ENCODE results near the gene BAHCC1.

DNA sequence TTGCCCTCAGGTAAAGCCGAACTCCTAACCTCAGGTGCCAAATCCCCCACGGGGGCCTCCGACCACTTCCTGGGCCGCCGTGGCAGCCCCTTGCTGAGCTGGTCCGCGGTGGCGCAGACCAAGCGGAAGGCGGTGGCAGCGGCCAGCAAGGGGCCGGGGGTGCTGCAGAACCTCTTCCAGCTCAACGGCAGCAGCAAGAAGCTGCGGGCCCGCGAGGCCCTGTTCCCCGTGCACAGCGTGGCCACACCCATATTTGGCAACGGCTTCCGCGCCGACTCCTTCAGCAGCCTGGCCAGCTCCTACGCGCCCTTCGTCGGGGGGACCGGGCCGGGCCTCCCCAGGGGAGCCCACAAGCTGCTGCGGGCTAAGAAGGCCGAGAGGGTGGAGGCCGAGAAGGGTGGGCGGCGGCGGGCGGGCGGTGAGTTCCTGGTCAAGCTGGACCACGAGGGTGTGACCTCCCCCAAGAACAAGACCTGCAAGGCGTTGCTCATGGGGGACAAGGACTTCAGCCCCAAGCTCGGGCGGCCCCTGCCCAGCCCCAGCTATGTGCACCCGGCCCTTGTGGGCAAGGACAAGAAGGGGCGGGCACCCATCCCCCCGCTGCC is 65.7 kb downstream of the BAHCC1 start:
- TF ChIP-seq, protein P1, sequence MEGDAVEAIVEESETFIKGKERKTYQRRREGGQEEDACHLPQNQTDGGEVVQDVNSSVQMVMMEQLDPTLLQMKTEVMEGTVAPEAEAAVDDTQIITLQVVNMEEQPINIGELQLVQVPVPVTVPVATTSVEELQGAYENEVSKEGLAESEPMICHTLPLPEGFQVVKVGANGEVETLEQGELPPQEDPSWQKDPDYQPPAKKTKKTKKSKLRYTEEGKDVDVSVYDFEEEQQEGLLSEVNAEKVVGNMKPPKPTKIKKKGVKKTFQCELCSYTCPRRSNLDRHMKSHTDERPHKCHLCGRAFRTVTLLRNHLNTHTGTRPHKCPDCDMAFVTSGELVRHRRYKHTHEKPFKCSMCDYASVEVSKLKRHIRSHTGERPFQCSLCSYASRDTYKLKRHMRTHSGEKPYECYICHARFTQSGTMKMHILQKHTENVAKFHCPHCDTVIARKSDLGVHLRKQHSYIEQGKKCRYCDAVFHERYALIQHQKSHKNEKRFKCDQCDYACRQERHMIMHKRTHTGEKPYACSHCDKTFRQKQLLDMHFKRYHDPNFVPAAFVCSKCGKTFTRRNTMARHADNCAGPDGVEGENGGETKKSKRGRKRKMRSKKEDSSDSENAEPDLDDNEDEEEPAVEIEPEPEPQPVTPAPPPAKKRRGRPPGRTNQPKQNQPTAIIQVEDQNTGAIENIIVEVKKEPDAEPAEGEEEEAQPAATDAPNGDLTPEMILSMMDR (conservative IDR thresholded peaks at IDR 0.05): no peak
- TF ChIP-seq EZH2 (IDR thresholded peaks at IDR 0.05; ENCODE audit: low read depth): no peak
